ENCODE data around the gene UBASH3A. TPM values are rescaled to one million over a fixed set of nuclear protein-coding genes. Genes with fewer than 3 reads are reported as not detected.
A peak's percentile ranks its signal among the peaks of the same experiment; 100 is the strongest.

UBASH3A gene
- total RNA-seq, 4 donors from 2014 or later, result 0.41 TPM; not detected in 3

DNA sequence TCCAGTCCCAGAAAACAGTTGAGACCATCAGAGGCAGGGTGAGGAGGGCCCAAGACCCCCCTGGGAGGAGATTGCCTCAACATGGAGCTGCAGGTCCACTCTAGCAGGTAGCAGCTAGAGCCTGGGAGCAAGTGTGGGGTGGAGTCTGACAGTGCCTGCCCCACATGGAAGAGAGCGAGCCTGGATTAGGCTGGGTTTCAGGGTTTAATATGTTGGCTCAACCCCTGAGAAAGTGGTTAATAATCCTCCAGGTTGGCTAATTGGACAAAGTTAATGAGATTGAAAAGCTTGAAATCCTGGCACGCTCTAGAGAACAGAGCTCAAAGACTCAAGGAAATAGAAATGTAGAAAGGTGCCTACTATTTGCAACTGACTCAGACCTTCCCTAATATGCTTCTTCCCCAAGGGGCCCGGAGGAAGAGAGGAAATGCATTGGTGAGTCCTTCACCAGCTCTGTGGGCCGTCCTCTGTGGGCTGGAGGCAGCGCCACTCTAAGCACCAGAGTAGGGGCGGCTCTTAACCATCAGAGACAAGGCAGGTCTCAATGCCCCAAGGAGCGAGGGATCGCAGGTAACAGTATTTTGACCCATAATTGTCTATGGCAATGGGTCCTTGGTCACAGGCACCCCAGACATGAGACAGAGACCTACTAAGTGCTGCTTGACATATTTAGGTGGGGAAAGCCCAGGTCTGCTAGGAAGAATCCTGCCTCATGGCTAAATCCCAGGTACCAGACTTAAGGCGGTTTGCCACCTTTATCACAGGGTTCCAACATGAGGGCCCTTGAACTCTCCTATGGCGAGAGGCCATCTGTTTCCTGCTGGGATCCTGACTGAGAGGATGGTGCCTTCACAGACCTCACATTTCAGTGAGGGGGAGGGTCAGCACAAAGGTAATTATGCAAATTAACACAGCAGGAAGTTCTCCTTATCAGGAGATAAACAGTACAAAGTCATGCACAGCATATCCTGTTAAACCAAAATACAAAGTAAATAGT, 58.5 kb downstream of the UBASH3A start:
- intact Hi-C loops (cut with DNase I; ENCODE audit: low total_unique reads), result no loop called here
- no peak for TF ChIP-seq POLR2A (IDR thresholded peaks at IDR 0.05)
- TF ChIP-seq, protein P1, sequence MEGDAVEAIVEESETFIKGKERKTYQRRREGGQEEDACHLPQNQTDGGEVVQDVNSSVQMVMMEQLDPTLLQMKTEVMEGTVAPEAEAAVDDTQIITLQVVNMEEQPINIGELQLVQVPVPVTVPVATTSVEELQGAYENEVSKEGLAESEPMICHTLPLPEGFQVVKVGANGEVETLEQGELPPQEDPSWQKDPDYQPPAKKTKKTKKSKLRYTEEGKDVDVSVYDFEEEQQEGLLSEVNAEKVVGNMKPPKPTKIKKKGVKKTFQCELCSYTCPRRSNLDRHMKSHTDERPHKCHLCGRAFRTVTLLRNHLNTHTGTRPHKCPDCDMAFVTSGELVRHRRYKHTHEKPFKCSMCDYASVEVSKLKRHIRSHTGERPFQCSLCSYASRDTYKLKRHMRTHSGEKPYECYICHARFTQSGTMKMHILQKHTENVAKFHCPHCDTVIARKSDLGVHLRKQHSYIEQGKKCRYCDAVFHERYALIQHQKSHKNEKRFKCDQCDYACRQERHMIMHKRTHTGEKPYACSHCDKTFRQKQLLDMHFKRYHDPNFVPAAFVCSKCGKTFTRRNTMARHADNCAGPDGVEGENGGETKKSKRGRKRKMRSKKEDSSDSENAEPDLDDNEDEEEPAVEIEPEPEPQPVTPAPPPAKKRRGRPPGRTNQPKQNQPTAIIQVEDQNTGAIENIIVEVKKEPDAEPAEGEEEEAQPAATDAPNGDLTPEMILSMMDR (IDR thresholded peaks at IDR 0.05 in 4 of 5, conservative IDR thresholded peaks at IDR 0.05 in 1 of 5), result no peak
- no peaks in the 10 kb centered on the region for H3K27me3 ChIP-seq
- no peak overlapping the region for H3K4me3 ChIP-seq
- DNase-seq (no peak), ATAC-seq (no peak)
- in situ Hi-C loops (cut with MboI; ENCODE audit: low sequenced_read_pairs in 4 of 4), result loop anchor here in 3 of 4 donors (25.0 kb wide), 2 partner anchors 100 to 325 kb away; no protein-coding TSS in a partner anchor
- peaks cover 5 to 6% of the 10 kb centered on the region in 2 donors for H3K4me1 ChIP-seq
- H3K27ac ChIP-seq, result no peak overlapping the region
- no peaks in the 10 kb centered on the region for H3K9me3 ChIP-seq
- no peaks in the 10 kb centered on the region for H3K36me3 ChIP-seq

DNA sequence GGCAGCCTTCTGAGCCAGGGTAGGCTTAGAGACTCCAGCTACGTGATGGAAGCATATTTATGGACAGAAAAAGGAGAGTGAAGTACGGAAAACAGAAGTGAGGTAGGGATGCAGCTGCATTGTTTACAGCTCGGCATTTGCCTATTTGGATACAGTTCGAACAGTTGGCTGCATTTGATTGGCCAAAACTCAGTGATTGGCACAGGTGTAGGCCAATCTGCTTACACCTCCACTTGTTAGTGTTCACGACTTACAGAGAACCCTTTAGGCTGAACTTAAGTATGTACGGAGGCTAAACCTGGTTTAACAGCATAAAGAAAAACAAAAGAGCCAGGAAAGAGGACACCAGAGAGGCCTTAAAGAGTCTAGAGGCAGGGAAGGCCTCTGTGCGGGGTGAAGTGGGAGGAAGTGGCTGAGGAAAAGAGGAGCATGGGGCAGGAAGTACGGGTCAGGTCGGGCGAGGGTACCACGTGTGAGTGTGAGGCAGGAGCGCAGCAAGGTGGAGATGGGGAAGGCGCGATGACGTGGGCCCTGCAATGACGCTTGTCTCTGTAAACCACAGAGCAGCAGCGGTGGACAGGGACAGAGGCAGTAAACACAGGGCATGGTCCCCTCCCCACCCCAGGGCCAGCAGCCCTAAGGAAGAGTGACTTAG, 60.3 kb downstream of the UBASH3A start:
- ATAC-seq (peak in 1 of 2 donors; percentile 33), DNase-seq (peak in 1 of 2 donors; percentile 45)
- intact Hi-C loops (cut with DNase I; ENCODE audit: low total_unique reads) (no loop called here), in situ Hi-C loops (cut with MboI; ENCODE audit: low sequenced_read_pairs in 4 of 4) (loop anchor here in 3 of 4 donors (25.0 kb wide), 2 partner anchors 98 to 327 kb away; no protein-coding TSS in a partner anchor)
- H3K27ac ChIP-seq, result no peak overlapping the region
- H3K4me1 ChIP-seq, result peaks cover 9 to 12% of the 10 kb centered on the region in 2 donors
- no peaks in the 10 kb centered on the region for H3K27me3 ChIP-seq
- TF ChIP-seq, protein P1 (IDR thresholded peaks at IDR 0.05 in 4 of 5, conservative IDR thresholded peaks at IDR 0.05 in 1 of 5), result no peak
- no peak for TF ChIP-seq POLR2A (IDR thresholded peaks at IDR 0.05)
- H3K36me3 ChIP-seq, result no peaks in the 10 kb centered on the region
- no peak overlapping the region for H3K4me3 ChIP-seq
- H3K9me3 ChIP-seq, result no peaks in the 10 kb centered on the region

DNA sequence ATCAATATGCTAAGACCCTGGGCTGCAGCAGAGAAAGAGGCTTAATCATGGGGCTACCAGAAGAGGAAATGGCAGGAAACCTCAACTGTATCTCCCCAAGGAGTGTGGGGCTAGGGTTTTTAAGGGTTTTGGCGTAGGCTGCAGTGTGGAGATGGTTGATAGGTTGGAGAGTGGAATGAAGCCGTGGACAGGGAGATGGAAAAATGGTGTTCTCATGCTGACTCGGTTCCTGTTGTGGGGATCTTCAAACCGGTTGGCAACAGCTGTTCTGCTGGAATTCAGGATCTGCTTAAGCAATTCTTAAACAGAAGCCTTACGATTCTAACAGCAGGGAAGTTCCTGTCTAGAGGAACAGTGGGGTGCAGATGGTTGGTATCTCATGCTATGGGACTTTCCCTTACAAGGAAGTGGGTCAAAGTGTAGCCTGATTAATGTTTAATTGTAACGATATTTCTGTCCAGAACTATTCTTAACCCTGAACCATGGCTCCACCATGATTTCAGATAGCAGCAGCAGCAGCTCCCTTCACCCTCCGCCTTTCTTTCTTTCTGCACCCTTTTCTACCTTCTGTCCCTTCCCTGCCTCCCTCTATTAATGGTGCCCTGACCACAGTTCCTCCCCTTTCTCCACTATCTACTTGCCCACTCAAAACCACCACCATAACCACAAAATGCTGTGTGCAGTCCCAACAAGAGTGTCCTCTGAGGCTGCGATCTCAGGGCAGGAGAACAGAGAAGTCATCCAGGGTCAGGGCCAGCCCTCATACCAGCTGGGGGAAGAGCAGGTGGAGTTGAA, 61.5 kb downstream of the UBASH3A start:
- no peak for ATAC-seq
- TF ChIP-seq, protein P1 (IDR thresholded peaks at IDR 0.05 in 4 of 5, conservative IDR thresholded peaks at IDR 0.05 in 1 of 5), result no peak
- no peak for TF ChIP-seq POLR2A (IDR thresholded peaks at IDR 0.05)
- intact Hi-C loops (cut with DNase I; ENCODE audit: low total_unique reads), result no loop called here
- in situ Hi-C loops (cut with MboI; ENCODE audit: low sequenced_read_pairs in 4 of 4), result loop anchor here in 3 of 4 donors (25.0 kb wide), 2 partner anchors 97 to 328 kb away; no protein-coding TSS in a partner anchor
- Histone ChIP-seq H3K9me3 (no peaks in the 10 kb centered on the region), H3K27me3 (no peaks in the 10 kb centered on the region), H3K4me1 (peaks cover 9 to 12% of the 10 kb centered on the region in 2 donors), H3K4me3 (no peak overlapping the region), H3K27ac (no peak overlapping the region), H3K36me3 (no peaks in the 10 kb centered on the region)
- no peak for DNase-seq

DNA sequence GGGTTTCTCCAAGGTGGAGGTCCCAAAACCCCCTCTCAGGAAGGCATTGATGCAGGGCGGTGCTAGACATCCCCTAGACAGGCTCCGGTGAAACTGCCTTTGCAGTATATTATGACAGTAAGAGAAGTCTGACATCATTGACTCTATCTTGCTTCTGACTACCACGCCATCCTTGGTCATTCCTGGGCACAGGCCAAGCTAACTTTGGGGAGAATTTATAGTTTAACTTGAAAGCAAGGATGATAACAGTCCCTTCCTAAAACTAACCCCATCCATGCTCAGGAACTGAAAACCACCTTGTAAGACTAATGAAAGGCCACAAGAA, 62.1 kb downstream of the UBASH3A start:
- in situ Hi-C loops (cut with MboI; ENCODE audit: low sequenced_read_pairs in 4 of 4), result loop anchor here in 3 of 4 donors (25.0 kb wide), 2 partner anchors 97 to 328 kb away; no protein-coding TSS in a partner anchor
- Histone ChIP-seq H3K27me3 (no peaks in the 10 kb centered on the region), H3K4me1 (peaks cover 9 to 12% of the 10 kb centered on the region in 2 donors), H3K9me3 (no peaks in the 10 kb centered on the region), H3K4me3 (no peak overlapping the region), H3K36me3 (no peaks in the 10 kb centered on the region), H3K27ac (no peak overlapping the region)
- ATAC-seq, result no peak
- DNase-seq, result no peak
- intact Hi-C loops (cut with DNase I; ENCODE audit: low total_unique reads), result loop anchor here (2.0 kb wide), 1 partner anchor 47 kb away; the partner anchor contains the start of gene SLC37A1
- TF ChIP-seq, protein P1 (IDR thresholded peaks at IDR 0.05 in 4 of 5, conservative IDR thresholded peaks at IDR 0.05 in 1 of 5), result no peak
- TF ChIP-seq POLR2A (IDR thresholded peaks at IDR 0.05), result no peak

Data from gastrocnemius medialis (tissue), 4 donors.